ENCODE results near the gene ELP2. TPM values are rescaled to one million over a fixed set of nuclear protein-coding genes. Genes with fewer than 3 reads are reported as not detected.
A peak's percentile ranks its signal among the peaks of the same experiment; 100 is the strongest.

Gene ELP2
- total and polyA plus RNA-seq, 2 donors (not counting 3 experiments of a cell fraction or from before 2014, with no cell fraction given) = 37.8 to 90.5 TPM

- peak overlapping the region; percentile 97 for H2AFZ ChIP-seq (ENCODE audit: low read depth, low read length)
- H3K79me2 ChIP-seq (ENCODE audit: control insufficient read depth, insufficient read depth, low read length) = peaks cover 40% of the 10 kb centered on the region
- peak overlapping the region; percentile 98 for H3K9ac ChIP-seq (replicated peaks; ENCODE audit: extremely low read depth, insufficient read depth, low read length)
- H3K9me1 ChIP-seq (replicated peaks; ENCODE audit: control insufficient read depth, extremely low read depth, insufficient read depth, low read length) = no peaks in the 10 kb centered on the region
- H3K9me3 ChIP-seq (replicated peaks; ENCODE audit: control insufficient read depth, insufficient read depth, low read length) = no peaks in the 10 kb centered on the region
- H3K36me3 ChIP-seq (ENCODE audit: control insufficient read depth in 2 of 2, extremely low read depth in 1 of 2, insufficient read depth in 2 of 2, low read length in 2 of 2) = peaks cover 0 to 2% of the 10 kb centered on the region in 2 experiments
- ChIA-PET POLR2A (interaction anchor here (1.5 kb wide), 1 partner anchor 60 kb away, joined by 6 read pairs; the partner anchor contains the start of gene MOCOS), CTCF (interaction anchor here (0.7 to 4.4 kb wide), 7 partner anchors 8 to 158 kb away, joined by 3 to 26 read pairs (median 6); no protein-coding TSS in a partner anchor)
- H3K27ac ChIP-seq (ENCODE audit: insufficient read depth, low read depth, low read length) = no peak overlapping the region
- FAIRE-seq (peak; percentile 33), DNase-seq (ENCODE audit: low read depth, low spot score) (no peak)
- H4K20me1 ChIP-seq (replicated peaks; ENCODE audit: control insufficient read depth, extremely low read depth, insufficient read depth, low read length) = no peaks in the 10 kb centered on the region
- H3K4me3 ChIP-seq (replicated peaks in 1 of 3; ENCODE audit: insufficient read depth in 1 of 3, low read depth in 1 of 3, low read length in 3 of 3) = peak overlapping the region; percentile 64 to 96 (median 94)
- H3K4me2 ChIP-seq (ENCODE audit: insufficient read depth, low read length) = peak overlapping the region; percentile 97
- intact Hi-C loops (cut with micrococcal nuclease) = loop anchor here (2.0 to 5.0 kb wide), 3 partner anchors 93 to 886 kb away; partner anchors contain the start of genes FHOD3 and ZNF397
- dilution Hi-C loops (cut with MboI; ENCODE audit: extremely low pct_ligation_motif_present, low sequenced_read_pairs) = no loop called here
- BruUV-seq (replicated peaks) = TSS peak; percentile 17
- H3K27me3 ChIP-seq (ENCODE audit: control insufficient read depth in 2 of 2, insufficient read depth in 2 of 2, low read length in 2 of 2) = no peaks in the 10 kb centered on the region
- TF ChIP-seq MYC (IDR thresholded peaks at IDR 0.05; ENCODE audit: low read depth, low read length) (no peak), POLR2AphosphoS5 (IDR thresholded peaks at IDR 0.05; ENCODE audit: insufficient read depth, low read depth, low read length) (no peak), POLR2A (IDR thresholded peaks at IDR 0.05; ENCODE audit: low read depth, low read length) (no peak), FOS (IDR thresholded peaks at IDR 0.05; ENCODE audit: borderline replicate concordance, insufficient read depth, low read length) (no peak), GATA2 (IDR thresholded peaks at IDR 0.05; ENCODE audit: insufficient read depth, insufficient read length, low read depth, low read length) (no peak)
- TF ChIP-seq, protein P1, sequence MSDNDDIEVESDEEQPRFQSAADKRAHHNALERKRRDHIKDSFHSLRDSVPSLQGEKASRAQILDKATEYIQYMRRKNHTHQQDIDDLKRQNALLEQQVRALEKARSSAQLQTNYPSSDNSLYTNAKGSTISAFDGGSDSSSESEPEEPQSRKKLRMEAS (IDR thresholded peaks at IDR 0.05; ENCODE audit: insufficient read depth, insufficient read length) = no peak
- H3K4me1 ChIP-seq (ENCODE audit: control insufficient read depth, extremely low read depth, insufficient read depth, low read length) = peaks cover 15% of the 10 kb centered on the region
Observed at GRCh38 chr18:36127836-36128529, 1.7 kb upstream of the ELP2 start.

DNA sequence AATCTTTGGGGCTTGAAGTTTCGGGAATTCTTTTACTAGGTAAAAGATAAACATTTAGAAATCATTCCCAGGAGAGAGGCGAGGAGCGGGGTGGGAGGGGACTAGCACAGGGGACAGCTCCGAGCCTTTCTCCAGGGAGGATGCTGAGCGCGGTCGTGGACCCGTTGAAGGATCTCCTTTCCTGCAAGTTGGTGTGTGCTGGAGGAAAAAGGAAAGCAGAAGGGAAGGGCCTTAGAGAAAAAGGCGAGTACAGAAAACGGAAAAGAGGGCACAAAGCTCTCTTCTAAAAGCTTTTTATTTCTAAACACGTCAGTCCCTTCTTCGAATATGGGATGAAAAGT is 1.2 kb upstream of the ELP2 start:
- H3K79me2 ChIP-seq (ENCODE audit: control insufficient read depth, insufficient read depth, low read length) = peaks cover 44% of the 10 kb centered on the region
- peak; percentile 37 for DNase-seq (ENCODE audit: low read depth, low spot score)
- H4K20me1 ChIP-seq (replicated peaks; ENCODE audit: control insufficient read depth, extremely low read depth, insufficient read depth, low read length) = no peaks in the 10 kb centered on the region
- FAIRE-seq = peak; percentile 47
- BruUV-seq (replicated peaks) = no TSS peak
- peak overlapping the region; percentile 98 for H3K27ac ChIP-seq (ENCODE audit: insufficient read depth, low read depth, low read length)
- peaks cover 15% of the 10 kb centered on the region for H3K4me1 ChIP-seq (ENCODE audit: control insufficient read depth, extremely low read depth, insufficient read depth, low read length)
- POLR2A ChIA-PET = interaction anchor here (0.6 to 1.5 kb wide), 2 partner anchors 59 to 109 kb away, joined by 6 read pairs; partner anchors contain the start of gene MOCOS
- H3K9me3 ChIP-seq (replicated peaks; ENCODE audit: control insufficient read depth, insufficient read depth, low read length) = no peaks in the 10 kb centered on the region
- peaks cover 0 to 2% of the 10 kb centered on the region in 2 experiments for H3K36me3 ChIP-seq (ENCODE audit: control insufficient read depth in 2 of 2, extremely low read depth in 1 of 2, insufficient read depth in 2 of 2, low read length in 2 of 2)
- H3K4me2 ChIP-seq (ENCODE audit: insufficient read depth, low read length) = peak overlapping the region; percentile 97
- CTCF ChIA-PET = interaction anchor here (0.7 to 4.4 kb wide), 6 partner anchors 9 to 158 kb away, joined by 3 to 26 read pairs (median 8); no protein-coding TSS in a partner anchor
- TF ChIP-seq JUN (IDR thresholded peaks at IDR 0.05; ENCODE audit: borderline replicate concordance, insufficient read depth, insufficient read length, low read depth) = no peak
- H3K4me3 ChIP-seq (replicated peaks in 1 of 3; ENCODE audit: insufficient read depth in 1 of 3, low read depth in 1 of 3, low read length in 3 of 3) = peak overlapping the region; percentile 64 to 96 (median 94)
- peak overlapping the region; percentile 97 for H2AFZ ChIP-seq (ENCODE audit: low read depth, low read length)
- intact Hi-C loops (cut with micrococcal nuclease) (loop anchor here (2.0 to 5.0 kb wide), 3 partner anchors 94 to 886 kb away; partner anchors contain the start of genes FHOD3 and ZNF397), dilution Hi-C loops (cut with MboI; ENCODE audit: extremely low pct_ligation_motif_present, low sequenced_read_pairs) (no loop called here)
- peak overlapping the region; percentile 98 for H3K9ac ChIP-seq (replicated peaks; ENCODE audit: extremely low read depth, insufficient read depth, low read length)
- no peaks in the 10 kb centered on the region for H3K27me3 ChIP-seq (ENCODE audit: control insufficient read depth in 2 of 2, insufficient read depth in 2 of 2, low read length in 2 of 2)
- no peaks in the 10 kb centered on the region for H3K9me1 ChIP-seq (replicated peaks; ENCODE audit: control insufficient read depth, extremely low read depth, insufficient read depth, low read length)
